Brain microvascular endothelial cell (primary cell): ENCODE results near the gene GTPBP1.

ENCODE experiments used
- DNase-seq: peaks from one replicate; pipeline ENCODE4 v3.0.0-alpha.2; 2020
- H3K27ac ChIP-seq: fragments of 250-450 bp; sonication (Bioruptor Pico); 2 replicates; pipeline ENCODE4 v1.5.1; 2020; ENCODE audit warnings: mild to moderate bottlenecking, moderate library complexity
- H3K27me3 ChIP-seq: fragments of 250-450 bp; sonication (Bioruptor Pico); replicated peaks from 2 replicates; pipeline ENCODE4 v1.5.1; 2020; ENCODE audit warnings: mild to moderate bottlenecking
- H3K36me3 ChIP-seq: fragments of 250-450 bp; sonication (Bioruptor Pico); replicated peaks from 2 replicates; pipeline ENCODE4 v1.5.1; 2020; ENCODE audit warnings: mild to moderate bottlenecking
- H3K4me3 ChIP-seq: 2 replicates; pipeline ENCODE4 v1.5.1; 2011; ENCODE audit warnings: low read depth, mild to moderate bottlenecking, control low read depth, low read length, moderate library complexity
- CTCF ChIP-seq: IDR thresholded peaks from 2 replicates; pipeline ENCODE4 v1.5.1; 2011; ENCODE audit warnings: low read depth, mild to moderate bottlenecking, moderate library complexity, low read length, control low read depth, inconsistent platforms; ENCODE audit errors: missing control alignments
- in situ Hi-C: cut with HindIII; loops from 2 replicates; pipeline ENCODE4 v1.10.0; 2017; ENCODE audit warnings: low sequenced_read_pairs, low pct_ligation_motif_present

The GTPBP1 gene

DNA sequence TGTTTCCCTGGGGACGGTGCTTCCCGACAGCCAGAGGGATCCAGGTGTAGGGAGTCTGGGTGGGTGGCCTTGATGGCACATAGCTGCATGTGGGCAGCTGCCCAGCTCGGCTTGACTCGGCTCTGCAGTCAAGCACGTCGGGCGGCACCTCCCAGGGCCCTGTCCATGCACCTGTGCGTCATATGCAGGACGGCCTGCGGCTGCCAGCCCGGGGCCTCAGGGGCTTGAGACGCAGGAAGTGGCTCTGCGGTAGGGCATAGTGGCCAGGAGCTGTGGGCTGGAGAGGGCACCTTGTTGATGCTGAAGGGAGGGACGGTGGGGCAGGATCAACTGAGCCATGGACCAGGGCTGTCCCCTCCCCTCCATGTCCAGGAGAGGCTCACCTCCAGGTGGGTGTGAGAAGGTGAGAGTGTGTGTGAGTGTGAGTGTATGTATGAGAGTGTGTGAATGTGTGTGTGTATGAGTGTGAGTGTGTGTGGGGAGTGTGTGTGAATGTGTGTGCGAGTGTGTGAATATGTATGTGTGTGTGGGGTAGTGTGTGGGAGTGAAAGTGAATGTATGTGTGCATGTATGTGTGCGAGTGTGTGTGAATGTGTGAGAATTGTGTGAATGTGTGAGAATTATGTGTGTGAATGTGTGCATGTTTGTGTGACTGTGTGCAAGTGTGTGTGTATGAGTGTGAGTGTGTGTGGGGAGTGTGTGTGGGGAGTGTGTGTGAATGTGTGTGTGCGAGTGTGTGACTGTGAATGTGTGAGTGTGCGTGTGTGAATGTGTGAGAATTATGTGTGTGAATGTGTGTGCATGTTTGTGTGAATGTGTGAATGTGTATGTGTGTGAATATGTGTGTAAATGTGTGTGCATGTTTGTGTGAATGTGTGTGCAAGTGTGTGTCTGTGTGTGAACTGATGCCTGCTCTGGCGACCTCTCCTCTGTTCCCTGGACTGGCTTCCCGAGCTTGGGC lies 55.7 kb downstream of the GTPBP1 start:
- no peaks in the 10 kb centered on the region for H3K27me3 ChIP-seq
- no peak for DNase-seq
- in situ Hi-C loops = no loop called here
- no peaks in the 10 kb centered on the region for H3K36me3 ChIP-seq
- TF ChIP-seq CTCF = no peak
- H3K27ac ChIP-seq = no peak overlapping the region
- no peak overlapping the region for H3K4me3 ChIP-seq

DNA sequence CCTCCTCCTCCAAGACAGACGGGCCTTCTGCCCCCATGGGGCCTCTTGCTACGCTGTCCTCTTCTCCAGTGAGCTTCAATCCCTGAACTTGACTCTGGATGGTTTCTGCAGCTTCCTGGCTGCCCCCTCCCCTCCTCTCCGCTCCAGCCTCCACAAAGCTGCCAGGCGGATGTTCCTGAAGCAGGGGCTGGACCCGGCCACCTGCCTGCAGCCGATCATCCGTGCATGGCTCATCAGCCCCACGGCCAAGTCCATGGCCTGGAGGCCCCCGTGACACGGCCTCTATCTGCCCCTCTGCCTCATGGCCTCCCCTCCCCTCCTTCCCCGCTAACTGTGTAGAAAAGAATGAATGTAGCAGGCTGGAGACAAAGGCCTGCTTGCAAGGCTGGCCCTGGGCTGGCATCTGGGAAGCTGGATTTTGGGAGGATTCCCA lies 56.8 kb downstream of the GTPBP1 start:
- no peaks in the 10 kb centered on the region for H3K36me3 ChIP-seq
- H3K4me3 ChIP-seq = no peak overlapping the region
- no peaks in the 10 kb centered on the region for H3K27me3 ChIP-seq
- in situ Hi-C loops = no loop called here
- no peak for TF ChIP-seq CTCF
- no peak overlapping the region for H3K27ac ChIP-seq
- no peak for DNase-seq

DNA sequence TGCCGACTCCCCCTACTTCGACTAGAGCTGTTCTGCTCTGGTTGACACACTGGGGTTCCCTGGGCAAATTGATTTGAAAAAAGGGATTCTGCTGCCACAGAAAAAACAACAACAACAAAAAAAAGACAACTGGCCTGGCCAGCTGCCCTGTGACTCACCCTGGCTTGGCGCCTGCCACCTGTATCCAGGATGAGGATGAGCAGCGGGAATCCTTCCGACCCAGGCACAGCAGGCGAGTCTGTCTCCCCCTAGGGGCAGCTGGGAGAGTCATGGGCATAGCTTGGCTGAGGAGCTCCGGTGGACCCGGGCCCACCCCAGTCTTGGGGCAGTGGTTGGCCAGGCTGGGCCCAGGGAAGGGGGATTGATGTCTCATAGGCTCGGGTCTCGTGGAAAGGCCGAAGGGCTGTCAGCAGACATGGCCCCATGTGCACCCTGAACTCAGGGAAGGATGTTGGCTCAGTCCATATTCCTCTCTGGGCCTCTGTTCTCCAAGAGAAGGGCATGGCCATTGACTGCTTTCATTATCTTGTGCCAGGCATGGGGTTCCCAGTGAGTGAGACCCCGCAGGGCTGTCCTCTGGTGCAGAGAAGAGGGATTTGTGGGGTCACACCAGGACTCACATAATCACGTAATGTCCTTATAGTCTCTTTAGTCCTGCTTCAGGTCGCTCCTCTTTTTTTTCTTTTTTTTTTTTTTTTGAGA lies 60.5 kb downstream of the GTPBP1 start:
- in situ Hi-C loops = no loop called here
- Histone ChIP-seq H3K27me3 (no peaks in the 10 kb centered on the region), H3K27ac (no peak overlapping the region), H3K36me3 (no peaks in the 10 kb centered on the region), H3K4me3 (no peak overlapping the region)
- peak; percentile 97 for TF ChIP-seq CTCF
- peak; percentile 42 for DNase-seq

DNA sequence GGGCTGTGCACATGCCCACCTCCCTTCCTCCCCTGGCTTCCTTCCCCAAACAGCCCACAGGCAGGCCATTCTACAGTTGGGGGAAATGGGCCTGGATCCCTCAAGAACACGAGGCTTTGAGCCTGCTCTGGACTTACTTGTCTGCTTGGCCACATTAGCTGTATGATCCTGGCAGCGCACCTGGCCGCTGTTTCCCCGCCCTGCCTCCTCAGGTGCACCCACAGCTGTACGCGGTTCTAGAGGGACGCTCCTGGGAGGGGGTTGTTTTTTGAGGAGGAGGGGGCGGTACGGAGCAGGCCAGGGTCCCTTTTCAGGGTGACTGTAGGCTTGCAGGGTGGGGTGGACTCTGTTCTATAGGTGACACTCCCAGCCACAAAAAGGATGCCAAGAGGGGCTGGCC lies 61.6 kb downstream of the GTPBP1 start:
- in situ Hi-C loops = no loop called here
- no peak overlapping the region for H3K4me3 ChIP-seq
- no peaks in the 10 kb centered on the region for H3K27me3 ChIP-seq
- H3K27ac ChIP-seq = no peak overlapping the region
- no peak for DNase-seq
- H3K36me3 ChIP-seq = no peaks in the 10 kb centered on the region
- TF ChIP-seq CTCF = no peak

GRCh38 chr22:38768036-38768435 lies 62.3 kb downstream of the GTPBP1 start:
- H3K27me3 ChIP-seq = no peaks in the 10 kb centered on the region
- no peak overlapping the region for H3K27ac ChIP-seq
- no peak for TF ChIP-seq CTCF
- H3K4me3 ChIP-seq = no peak overlapping the region
- DNase-seq = no peak
- in situ Hi-C loops = no loop called here
- no peaks in the 10 kb centered on the region for H3K36me3 ChIP-seq
